GM12878 (cell line): ENCODE results near the gene C18orf63. TPM values are rescaled to one million over a fixed set of nuclear protein-coding genes. Genes with fewer than 3 reads are reported as not detected.

Experiments
- ATAC-seq: fragments of 200-7000 bp; cut with Tn5 transposase; 3 replicates; pipeline ENCODE4 v1.9.1; 2020; ENCODE audit warnings: mild to moderate bottlenecking, moderate library complexity
- BruUV-seq: library from RNA; stranded (reverse); fragments of 400-500 nt; replicated peaks from 2 replicates; lab custom pipeline; 2021; lab: Mats Ljungman, UMichigan
- CTCF ChIA-PET: fragments of 300-600 bp; sonication (Branson Sonifier 250); formaldehyde crosslinking; extraction: SDS; loops from one replicate; lab custom pipeline; 2021; ENCODE audit warnings: inconsistent platforms; lab: Yijun Ruan, JAX
- POLR2A ChIA-PET: fragments of 350-600 bp; formaldehyde crosslinking; extraction: SDS; loops from one replicate; lab custom pipeline; 2021; ENCODE audit warnings: inconsistent platforms; lab: Charles Lee
- RAD21 ChIA-PET: fragments of 300-600 bp; sonication (Branson Sonifier 250); formaldehyde crosslinking; loops from one replicate; lab custom pipeline; 2023; ENCODE audit warnings: antibody characterized with exemption; ENCODE audit not compliant: unreplicated experiment; lab: Charles Lee
- SMC1A ChIA-PET: fragments of 300-600 bp; sonication (Branson Sonifier 250); formaldehyde crosslinking; loops from one replicate; lab custom pipeline; 2023; ENCODE audit not compliant: unreplicated experiment, uncharacterized antibody; lab: Charles Lee
- DNase-seq: peaks from one replicate; pipeline ENCODE4 v3.0.0-alpha.2; 2011; ENCODE audit warnings: low read depth, low spot score
- FAIRE-seq: peaks from 3 replicates; lab custom pipeline; 2011; peaks lifted over from hg19 to GRCh38; lab: Jason Lieb, UNC
- H2AFZ ChIP-seq: 2 replicates; pipeline ENCODE4 v1.6.0; 2011; ENCODE audit warnings: low read depth, low read length, control low read depth; ENCODE audit not compliant: control insufficient read depth
- H3K27ac ChIP-seq: 2 replicates; pipeline ENCODE4 v1.5.1; 2011; ENCODE audit warnings: control low read depth; ENCODE audit not compliant: control insufficient read depth, insufficient read depth
- H3K27me3 ChIP-seq, 2 experiments: replicated peaks in 1 of 2; 2 replicates each; pipeline versions ENCODE4 v1.6.0 to v1.6.1; 2011; ENCODE audit warnings: low read length in 1 of 2; ENCODE audit not compliant: control insufficient read depth in 2 of 2, insufficient read depth in 2 of 2
- H3K36me3 ChIP-seq, 2 experiments: 2 replicates each; pipeline ENCODE4 v1.5.1; 2011; ENCODE audit warnings: low read length in 1 of 2; ENCODE audit not compliant: control insufficient read depth in 2 of 2, insufficient read depth in 2 of 2
- H3K4me1 ChIP-seq: 2 replicates; pipeline ENCODE4 v1.6.1; 2011; ENCODE audit warnings: mild to moderate bottlenecking, low read length, moderate library complexity, mixed read lengths; ENCODE audit not compliant: control insufficient read depth, insufficient read depth
- H3K4me2 ChIP-seq: 2 replicates; pipeline ENCODE4 v1.6.0; 2011; ENCODE audit warnings: control low read depth; ENCODE audit not compliant: control insufficient read depth, insufficient read depth
- H3K4me3 ChIP-seq: fragments of 200-600 bp; sonication (generic); 2 replicates; pipeline ENCODE4 v1.5.1; 2016
- H3K79me2 ChIP-seq: 2 replicates; pipeline ENCODE4 v1.6.0; 2011; ENCODE audit warnings: low read length; ENCODE audit not compliant: control insufficient read depth, insufficient read depth
- H3K9ac ChIP-seq: 2 replicates; pipeline ENCODE4 v1.8.0; 2011; ENCODE audit warnings: low read length, control low read depth, mixed read lengths; ENCODE audit not compliant: control insufficient read depth, insufficient read depth
- H3K9me3 ChIP-seq: replicated peaks from 3 replicates; pipeline ENCODE4 v1.5.1; 2011; ENCODE audit warnings: mild to moderate bottlenecking, low read length; ENCODE audit not compliant: control insufficient read depth, insufficient read depth
- H4K20me1 ChIP-seq: 2 replicates; pipeline ENCODE4 v1.6.0; 2011; ENCODE audit not compliant: control insufficient read depth, insufficient read depth
- HCFC1 ChIP-seq: fragments of 150-350 bp; IDR thresholded peaks from 2 replicates; pipeline ENCODE4 v1.6.1; 2014; ENCODE audit warnings: low read length
- JUNB ChIP-seq: IDR thresholded peaks from 2 replicates; pipeline ENCODE4 v1.6.1; 2016; ENCODE audit warnings: antibody characterized with exemption, mild to moderate bottlenecking
- KAT2A ChIP-seq: conservative IDR thresholded peaks from 2 replicates; pipeline ENCODE4 v1.6.1; 2011; ENCODE audit warnings: low read depth, low read length; ENCODE audit not compliant: control insufficient read depth
- WGBS: methylation state at CpG from one replicate; pipeline ENCODE4 v1.1.6; 2016; ENCODE audit warnings: low lambda C conversion rate; ENCODE audit not compliant: insufficient replicate concordance, insufficient coverage; ENCODE audit errors: missing lambda C conversion rate; 5-methylcytosine and 5-hydroxymethylcytosine counted together
- in situ Hi-C: fragments of 300-500 bp; cut with MboI; formaldehyde crosslinking; loops from 9 replicates; pipeline ENCODE4 v1.14.3; 2018; ENCODE audit warnings: mixed read lengths
- intact Hi-C: fragments of 100-400 bp; cut with micrococcal nuclease; formaldehyde crosslinking; loops from one replicate; pipeline ENCODE4 v1.14.2; 2022; ENCODE audit not compliant: unreplicated experiment
- polyA plus RNA-seq, 11 experiments: library from polyadenylated mRNA; depleted of rRNA in 4 of 11; unstranded in 6 of 11; stranded (reverse) in 5 of 11; fragments of >200 nt; fragmentation: Nextera tagmentation in 4 of 11; fragmentation: Illumina TruSeq in 1 of 11; extraction: Ambion mirVana in 4 of 11; extraction: Trizol in 1 of 11; gene quantifications; 1 replicate in 1 of 11; 2 replicates in 10 of 11; pipeline versions ENCODE4 v1.2.1 to v1.2.3, GENCODE V29; 2011 to 2016; ENCODE audit warnings: inconsistent platforms in 2 of 11, missing spikeins in 2 of 11, low read depth in 1 of 11
- total RNA-seq, 4 experiments: library from RNA; depleted of rRNA in 3 of 4; stranded (reverse); fragments of >200 nt in 3 of 4; fragmentation: Illumina TruSeq in 1 of 4; extraction: Trizol in 1 of 4; gene quantifications; 2 replicates each; pipeline versions ENCODE4 v1.2.1 to v1.2.3, GENCODE V29; 2013 to 2021
- TF ChIP-seq, protein P1 (sequence below): fragments of 450-650 bp; IDR thresholded peaks from 2 replicates; pipeline ENCODE4 v1.6.1; 2016; ENCODE audit warnings: mild to moderate bottlenecking
- TF ChIP-seq, protein P2 (sequence below): IDR thresholded peaks from 2 replicates; pipeline ENCODE4 v1.6.1; 2012; ENCODE audit warnings: mild to moderate bottlenecking, low read depth, low read length
- TF ChIP-seq, protein P3 (sequence below): IDR thresholded peaks from 2 replicates; pipeline ENCODE4 v1.6.1; 2012; ENCODE audit warnings: low read length, inconsistent platforms

C18orf63 gene
- total and polyA plus RNA-seq, 10 of the 15 experiments (the other 5 are each of a cell fraction or from before 2014, with no cell fraction given) = not detected

DNA sequence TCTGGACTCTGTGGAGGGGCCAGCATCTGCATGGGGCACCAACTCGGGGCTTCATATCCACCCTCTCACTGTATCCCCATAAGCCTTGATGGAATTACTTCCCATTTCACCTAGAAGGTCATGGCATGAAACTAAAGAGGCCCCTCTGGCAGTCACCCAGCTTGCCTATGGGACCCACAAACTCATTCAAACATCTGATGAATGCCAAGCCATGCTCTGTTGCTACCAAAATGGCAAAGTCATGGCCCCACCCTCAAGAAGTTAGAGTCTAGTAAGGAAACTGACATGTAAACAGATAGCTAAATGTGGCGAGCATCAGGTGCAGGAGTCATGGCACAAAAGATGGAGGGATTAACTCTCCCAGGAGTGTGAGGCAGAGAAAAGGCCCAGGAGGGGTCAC, 38.3 kb upstream of the C18orf63 start (continued):
- TF ChIP-seq, protein P1, sequence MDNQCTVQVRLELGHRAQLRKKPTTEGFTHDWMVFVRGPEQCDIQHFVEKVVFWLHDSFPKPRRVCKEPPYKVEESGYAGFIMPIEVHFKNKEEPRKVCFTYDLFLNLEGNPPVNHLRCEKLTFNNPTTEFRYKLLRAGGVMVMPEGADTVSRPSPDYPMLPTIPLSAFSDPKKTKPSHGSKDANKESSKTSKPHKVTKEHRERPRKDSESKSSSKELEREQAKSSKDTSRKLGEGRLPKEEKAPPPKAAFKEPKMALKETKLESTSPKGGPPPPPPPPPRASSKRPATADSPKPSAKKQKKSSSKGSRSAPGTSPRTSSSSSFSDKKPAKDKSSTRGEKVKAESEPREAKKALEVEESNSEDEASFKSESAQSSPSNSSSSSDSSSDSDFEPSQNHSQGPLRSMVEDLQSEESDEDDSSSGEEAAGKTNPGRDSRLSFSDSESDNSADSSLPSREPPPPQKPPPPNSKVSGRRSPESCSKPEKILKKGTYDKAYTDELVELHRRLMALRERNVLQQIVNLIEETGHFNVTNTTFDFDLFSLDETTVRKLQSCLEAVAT = no peak
- TF ChIP-seq JUNB = no peak
- TF ChIP-seq, all 136 proteins: peak for 0

DNA sequence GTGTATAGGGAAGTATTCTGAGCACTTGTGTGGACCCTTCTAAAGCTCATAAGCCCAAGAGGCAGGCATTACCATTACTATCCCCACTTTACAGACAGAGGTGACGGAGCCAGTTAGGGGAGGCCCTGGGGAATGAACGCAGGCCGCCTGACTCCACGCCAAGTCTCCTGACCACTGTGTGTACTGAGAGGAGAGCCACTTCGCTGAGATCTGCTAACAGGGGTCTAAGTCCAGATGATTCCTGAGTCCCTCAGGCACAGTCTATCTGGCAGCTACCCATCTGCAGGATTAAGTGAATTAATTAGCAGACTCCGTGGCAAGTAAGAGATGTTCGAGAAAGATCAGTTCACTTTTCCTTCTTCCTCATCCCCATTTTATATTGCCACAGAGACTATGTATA, 37.6 kb upstream of the C18orf63 start:
- Histone ChIP-seq H2AFZ (no peak overlapping the region), H3K27me3 (no peaks in the 10 kb centered on the region), H4K20me1 (no peaks in the 10 kb centered on the region), H3K4me3 (no peak overlapping the region), H3K9me3 (no peaks in the 10 kb centered on the region), H3K4me1 (peaks cover 7% of the 10 kb centered on the region; the same call in 1 of the 2 replicates), H3K4me2 (no peak overlapping the region), H3K79me2 (no peaks in the 10 kb centered on the region; the same call in 1 of the 2 replicates), H3K36me3 (no peaks in the 10 kb centered on the region; a peak in 1 of 4 replicates), H3K9ac (no peak overlapping the region), H3K27ac (no peak overlapping the region)
- ATAC-seq = no peak
- ChIA-PET POLR2A (no interaction called here), RAD21 (no interaction called here), SMC1A (interaction anchor here (1.5 kb wide), 1 partner anchor 10 kb away, joined by 5 read pairs; no protein-coding TSS in a partner anchor), CTCF (no interaction called here)
- intact Hi-C loops = no loop called here
- WGBS = 90% methylated on average over 7 of the region's 7 CpGs
- in situ Hi-C loops = no loop called here
- no peak for FAIRE-seq
- BruUV-seq = no TSS peak
- no peak for DNase-seq
- TF ChIP-seq HCFC1 (no peak), KAT2A (no peak)
- TF ChIP-seq, protein P2, sequence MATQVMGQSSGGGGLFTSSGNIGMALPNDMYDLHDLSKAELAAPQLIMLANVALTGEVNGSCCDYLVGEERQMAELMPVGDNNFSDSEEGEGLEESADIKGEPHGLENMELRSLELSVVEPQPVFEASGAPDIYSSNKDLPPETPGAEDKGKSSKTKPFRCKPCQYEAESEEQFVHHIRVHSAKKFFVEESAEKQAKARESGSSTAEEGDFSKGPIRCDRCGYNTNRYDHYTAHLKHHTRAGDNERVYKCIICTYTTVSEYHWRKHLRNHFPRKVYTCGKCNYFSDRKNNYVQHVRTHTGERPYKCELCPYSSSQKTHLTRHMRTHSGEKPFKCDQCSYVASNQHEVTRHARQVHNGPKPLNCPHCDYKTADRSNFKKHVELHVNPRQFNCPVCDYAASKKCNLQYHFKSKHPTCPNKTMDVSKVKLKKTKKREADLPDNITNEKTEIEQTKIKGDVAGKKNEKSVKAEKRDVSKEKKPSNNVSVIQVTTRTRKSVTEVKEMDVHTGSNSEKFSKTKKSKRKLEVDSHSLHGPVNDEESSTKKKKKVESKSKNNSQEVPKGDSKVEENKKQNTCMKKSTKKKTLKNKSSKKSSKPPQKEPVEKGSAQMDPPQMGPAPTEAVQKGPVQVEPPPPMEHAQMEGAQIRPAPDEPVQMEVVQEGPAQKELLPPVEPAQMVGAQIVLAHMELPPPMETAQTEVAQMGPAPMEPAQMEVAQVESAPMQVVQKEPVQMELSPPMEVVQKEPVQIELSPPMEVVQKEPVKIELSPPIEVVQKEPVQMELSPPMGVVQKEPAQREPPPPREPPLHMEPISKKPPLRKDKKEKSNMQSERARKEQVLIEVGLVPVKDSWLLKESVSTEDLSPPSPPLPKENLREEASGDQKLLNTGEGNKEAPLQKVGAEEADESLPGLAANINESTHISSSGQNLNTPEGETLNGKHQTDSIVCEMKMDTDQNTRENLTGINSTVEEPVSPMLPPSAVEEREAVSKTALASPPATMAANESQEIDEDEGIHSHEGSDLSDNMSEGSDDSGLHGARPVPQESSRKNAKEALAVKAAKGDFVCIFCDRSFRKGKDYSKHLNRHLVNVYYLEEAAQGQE = no peak
- TF ChIP-seq, protein P3, sequence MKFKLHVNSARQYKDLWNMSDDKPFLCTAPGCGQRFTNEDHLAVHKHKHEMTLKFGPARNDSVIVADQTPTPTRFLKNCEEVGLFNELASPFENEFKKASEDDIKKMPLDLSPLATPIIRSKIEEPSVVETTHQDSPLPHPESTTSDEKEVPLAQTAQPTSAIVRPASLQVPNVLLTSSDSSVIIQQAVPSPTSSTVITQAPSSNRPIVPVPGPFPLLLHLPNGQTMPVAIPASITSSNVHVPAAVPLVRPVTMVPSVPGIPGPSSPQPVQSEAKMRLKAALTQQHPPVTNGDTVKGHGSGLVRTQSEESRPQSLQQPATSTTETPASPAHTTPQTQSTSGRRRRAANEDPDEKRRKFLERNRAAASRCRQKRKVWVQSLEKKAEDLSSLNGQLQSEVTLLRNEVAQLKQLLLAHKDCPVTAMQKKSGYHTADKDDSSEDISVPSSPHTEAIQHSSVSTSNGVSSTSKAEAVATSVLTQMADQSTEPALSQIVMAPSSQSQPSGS = no peak
- TF ChIP-seq, all 136 proteins: peak for 0
